PC-9 (cell line): ENCODE results near the gene BTN1A1. TPM values are rescaled to one million over a fixed set of nuclear protein-coding genes. Genes with fewer than 3 reads are reported as not detected.

Experiments
- BruUV-seq: library from RNA; stranded (reverse); fragments of 400-500 nt; replicated peaks from 2 replicates; lab custom pipeline; 2021; lab: Mats Ljungman, UMichigan
- CTCF ChIA-PET: fragments of 300-600 bp; sonication (Branson Sonifier 250); formaldehyde crosslinking; loops from one replicate; lab custom pipeline; 2022; ENCODE audit warnings: antibody characterized with exemption; lab: Charles Lee
- POLR2A ChIA-PET: fragments of 300-600 bp; sonication (Branson Sonifier 250); formaldehyde crosslinking; loops from one replicate; lab custom pipeline; 2022; ENCODE audit warnings: antibody characterized with exemption; ENCODE audit not compliant: unreplicated experiment; lab: Charles Lee
- DNase-seq, 2 experiments: peaks; one replicate each; pipeline versions ENCODE4 v3.0.0 to v3.0.0-alpha.2; 2015 to 2022; ENCODE audit warnings: mixed read lengths in 1 of 2
- H2AFZ ChIP-seq: fragments of 200-600 bp; sonication (generic); 2 replicates; pipeline ENCODE4 v1.8.1; 2017; ENCODE audit warnings: antibody characterized with exemption
- H3F3A ChIP-seq: fragments of 200-600 bp; sonication (generic); 2 replicates; pipeline ENCODE4 v1.8.1; 2017; ENCODE audit warnings: antibody characterized with exemption, mild to moderate bottlenecking, low read depth; ENCODE audit not compliant: insufficient read depth
- H3K27ac ChIP-seq: fragments of 200-600 bp; sonication (generic); 2 replicates; pipeline ENCODE4 v1.6.1; 2016; ENCODE audit warnings: mixed run types
- H3K27me3 ChIP-seq: fragments of 200-600 bp; sonication (generic); 2 replicates; pipeline ENCODE4 v1.6.1; 2016; ENCODE audit warnings: low read depth, mixed run types; ENCODE audit not compliant: insufficient read depth
- H3K36me3 ChIP-seq: fragments of 200-600 bp; sonication (generic); 2 replicates; pipeline ENCODE4 v1.6.1; 2016; ENCODE audit warnings: low read depth, mixed run types
- H3K4me1 ChIP-seq: fragments of 200-600 bp; sonication (generic); replicated peaks from 2 replicates; pipeline ENCODE4 v1.6.1; 2016; ENCODE audit warnings: mixed run types; ENCODE audit not compliant: insufficient read depth
- H3K4me2 ChIP-seq: fragments of 200-600 bp; sonication (generic); 2 replicates; pipeline ENCODE4 v1.6.1; 2017; ENCODE audit warnings: mixed run types
- H3K4me3 ChIP-seq: fragments of 200-600 bp; sonication (generic); 2 replicates; pipeline ENCODE4 v1.6.1; 2016; ENCODE audit warnings: mixed run types
- H3K79me2 ChIP-seq: fragments of 200-600 bp; sonication (generic); 2 replicates; pipeline ENCODE4 v1.6.1; 2017; ENCODE audit warnings: low read depth, mixed run types
- H3K9me2 ChIP-seq: fragments of 200-600 bp; sonication (generic); 2 replicates; pipeline ENCODE4 v1.8.1; 2017; ENCODE audit warnings: mild to moderate bottlenecking; ENCODE audit not compliant: insufficient read depth
- H3K9me3 ChIP-seq: fragments of 200-600 bp; sonication (generic); 2 replicates; pipeline ENCODE4 v1.8.1; 2016; ENCODE audit warnings: low read depth; ENCODE audit not compliant: insufficient read depth
- H4K20me1 ChIP-seq: fragments of 200-600 bp; sonication (generic); 2 replicates; pipeline ENCODE4 v1.8.1; 2017; ENCODE audit not compliant: insufficient read depth
- EZH2 ChIP-seq: fragments of 200-600 bp; sonication (generic); IDR thresholded peaks from 2 replicates; pipeline ENCODE4 v1.8.0; 2017; ENCODE audit warnings: antibody characterized with exemption, low read depth
- intact Hi-C: fragments of 100-400 bp; cut with micrococcal nuclease; formaldehyde crosslinking; loops from one replicate; pipeline ENCODE4 v1.10.0; 2022; ENCODE audit not compliant: unreplicated experiment
- total RNA-seq: library from RNA; stranded (reverse); gene quantifications from 2 replicates; pipeline ENCODE4 v1.2.3, GENCODE V29; 2021
- TF ChIP-seq, protein P1 (sequence below): fragments of 200-600 bp; sonication (generic); conservative IDR thresholded peaks from 2 replicates; pipeline ENCODE4 v1.6.1; 2017; ENCODE audit warnings: mixed run types, antibody characterized with exemption, mild to moderate bottlenecking, moderate library complexity

BTN1A1 gene
- total RNA-seq, 1 experiment from 2014 or later: not detected

DNA sequence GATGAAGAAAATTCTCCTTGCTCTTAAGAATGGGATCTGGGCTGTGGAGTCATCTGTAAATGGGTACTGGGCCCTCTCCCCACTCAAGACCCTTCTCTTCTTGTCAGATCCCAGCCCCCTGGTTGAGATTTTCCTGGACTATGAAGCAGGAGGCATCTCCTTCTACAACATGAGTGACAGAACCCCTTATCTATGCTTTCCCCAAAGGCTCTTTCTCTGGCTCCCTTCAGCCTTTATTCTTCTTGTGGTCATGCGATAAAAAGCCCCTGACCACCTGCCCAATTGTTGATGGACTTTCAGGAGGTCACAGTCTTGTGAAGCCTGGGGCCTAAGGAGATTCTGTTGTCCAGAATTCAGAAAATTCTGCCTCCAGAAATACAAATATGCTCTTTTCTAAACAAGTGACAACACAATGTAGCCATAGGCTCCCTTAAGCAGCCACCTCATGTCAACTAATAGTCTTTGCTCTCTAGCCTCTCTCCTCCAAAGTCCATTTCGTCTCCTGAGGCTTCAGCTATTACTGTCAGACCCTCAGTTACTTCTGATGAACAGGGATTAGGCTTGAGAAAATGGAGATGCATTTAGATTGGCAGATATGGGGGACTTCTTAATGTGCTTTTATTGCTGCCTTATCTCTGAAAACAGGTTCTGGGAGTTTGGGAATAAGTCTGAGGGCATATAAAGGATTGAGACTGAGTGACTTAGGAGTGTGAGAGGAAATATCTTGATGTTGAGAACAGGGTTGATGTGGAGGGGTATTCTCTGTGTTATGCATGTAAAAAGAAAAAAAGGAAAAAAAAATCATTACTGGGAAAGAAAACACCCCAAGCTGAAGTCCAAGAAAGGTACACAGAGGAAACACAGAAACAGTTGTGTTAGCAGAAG is 21.8 kb upstream of the BTN1A1 start:
- H3K4me1 ChIP-seq: peaks cover 24% of the 10 kb centered on the region
- ChIA-PET CTCF (no interaction called here), POLR2A (no interaction called here)
- TF ChIP-seq EZH2: no peak
- TF ChIP-seq, protein P1, sequence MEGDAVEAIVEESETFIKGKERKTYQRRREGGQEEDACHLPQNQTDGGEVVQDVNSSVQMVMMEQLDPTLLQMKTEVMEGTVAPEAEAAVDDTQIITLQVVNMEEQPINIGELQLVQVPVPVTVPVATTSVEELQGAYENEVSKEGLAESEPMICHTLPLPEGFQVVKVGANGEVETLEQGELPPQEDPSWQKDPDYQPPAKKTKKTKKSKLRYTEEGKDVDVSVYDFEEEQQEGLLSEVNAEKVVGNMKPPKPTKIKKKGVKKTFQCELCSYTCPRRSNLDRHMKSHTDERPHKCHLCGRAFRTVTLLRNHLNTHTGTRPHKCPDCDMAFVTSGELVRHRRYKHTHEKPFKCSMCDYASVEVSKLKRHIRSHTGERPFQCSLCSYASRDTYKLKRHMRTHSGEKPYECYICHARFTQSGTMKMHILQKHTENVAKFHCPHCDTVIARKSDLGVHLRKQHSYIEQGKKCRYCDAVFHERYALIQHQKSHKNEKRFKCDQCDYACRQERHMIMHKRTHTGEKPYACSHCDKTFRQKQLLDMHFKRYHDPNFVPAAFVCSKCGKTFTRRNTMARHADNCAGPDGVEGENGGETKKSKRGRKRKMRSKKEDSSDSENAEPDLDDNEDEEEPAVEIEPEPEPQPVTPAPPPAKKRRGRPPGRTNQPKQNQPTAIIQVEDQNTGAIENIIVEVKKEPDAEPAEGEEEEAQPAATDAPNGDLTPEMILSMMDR: no peak
- H3F3A ChIP-seq: peaks cover 11% of the 10 kb centered on the region; the same call in 1 of the 2 replicates
- H3K4me3 ChIP-seq: no peak overlapping the region
- H3K36me3 ChIP-seq: no peaks in the 10 kb centered on the region
- no peaks in the 10 kb centered on the region for H4K20me1 ChIP-seq
- H3K79me2 ChIP-seq: no peaks in the 10 kb centered on the region
- no peak overlapping the region for H3K27ac ChIP-seq
- no peaks in the 10 kb centered on the region for H3K9me2 ChIP-seq
- no TSS peak for BruUV-seq
- H3K9me3 ChIP-seq: no peaks in the 10 kb centered on the region
- no peak overlapping the region for H3K4me2 ChIP-seq
- no peaks in the 10 kb centered on the region for H3K27me3 ChIP-seq
- H2AFZ ChIP-seq: no peak overlapping the region
- intact Hi-C loops: no loop called here
- DNase-seq: no peak

DNA sequence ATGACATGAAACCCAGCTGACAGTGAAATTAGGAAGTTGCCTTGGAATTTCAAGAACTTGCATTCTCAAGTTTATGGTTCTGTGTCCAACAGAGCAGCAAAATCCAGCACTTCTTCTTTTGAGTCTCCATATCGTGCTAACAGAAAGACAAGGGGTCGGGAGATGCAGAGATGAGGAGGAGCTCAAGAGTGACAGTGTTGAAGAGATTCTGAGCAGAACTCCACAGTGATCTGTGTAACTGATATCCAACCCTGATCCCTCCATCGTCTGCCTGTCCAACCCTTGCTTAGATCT is 21.2 kb upstream of the BTN1A1 start:
- Histone ChIP-seq H3K9me3 (no peaks in the 10 kb centered on the region), H3K4me1 (peaks cover 22% of the 10 kb centered on the region), H3F3A (peaks cover 8% of the 10 kb centered on the region; the same call in 1 of the 2 replicates), H3K9me2 (no peaks in the 10 kb centered on the region), H3K4me3 (no peak overlapping the region), H4K20me1 (no peaks in the 10 kb centered on the region), H3K36me3 (no peaks in the 10 kb centered on the region), H3K79me2 (no peaks in the 10 kb centered on the region), H2AFZ (no peak overlapping the region), H3K27ac (no peak overlapping the region), H3K27me3 (no peaks in the 10 kb centered on the region), H3K4me2 (no peak overlapping the region)
- ChIA-PET CTCF (no interaction called here), POLR2A (no interaction called here)
- DNase-seq: no peak
- no peak for TF ChIP-seq EZH2
- TF ChIP-seq, protein P1: no peak
- intact Hi-C loops: no loop called here
- BruUV-seq: no TSS peak

DNA sequence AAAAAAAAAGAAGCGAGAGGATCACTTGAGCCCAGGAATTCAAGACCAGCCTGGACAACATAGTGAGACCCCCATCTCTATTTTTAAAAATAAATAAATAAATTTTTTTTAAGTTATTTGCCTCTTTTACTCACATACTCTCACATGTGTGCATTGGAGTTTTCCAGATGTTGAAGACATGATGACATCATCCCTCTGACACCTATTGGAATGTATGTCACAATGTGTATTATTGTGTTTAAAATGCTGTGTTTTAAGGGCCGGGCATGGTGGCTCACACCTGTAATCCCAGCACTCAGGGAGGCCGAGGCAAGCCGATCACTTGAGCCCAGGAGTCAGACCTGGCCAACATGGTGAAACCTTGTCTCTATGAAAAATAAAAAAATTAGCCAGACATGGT is 17.8 kb upstream of the BTN1A1 start:
- Histone ChIP-seq H3K4me3 (no peak overlapping the region), H3K27me3 (no peaks in the 10 kb centered on the region), H3K36me3 (no peaks in the 10 kb centered on the region), H2AFZ (no peak overlapping the region), H3K4me1 (no peaks in the 10 kb centered on the region), H3K4me2 (no peak overlapping the region), H3K27ac (no peak overlapping the region), H4K20me1 (no peaks in the 10 kb centered on the region), H3K9me3 (no peaks in the 10 kb centered on the region), H3F3A (no peaks in the 10 kb centered on the region), H3K79me2 (no peaks in the 10 kb centered on the region), H3K9me2 (no peaks in the 10 kb centered on the region)
- ChIA-PET POLR2A (no interaction called here), CTCF (no interaction called here)
- TF ChIP-seq, protein P1: no peak
- BruUV-seq: no TSS peak
- DNase-seq: no peak
- intact Hi-C loops: no loop called here
